NCI-H187 treated with DMSO at 0.1 percent for 48 hours (cell line): ENCODE measurements around the gene MICAL1.

Experiments
- DNase-seq: peaks from one replicate; lab custom pipeline; 2025; lab: John Stamatoyannopoulos, UW

MICAL1 gene

DNA sequence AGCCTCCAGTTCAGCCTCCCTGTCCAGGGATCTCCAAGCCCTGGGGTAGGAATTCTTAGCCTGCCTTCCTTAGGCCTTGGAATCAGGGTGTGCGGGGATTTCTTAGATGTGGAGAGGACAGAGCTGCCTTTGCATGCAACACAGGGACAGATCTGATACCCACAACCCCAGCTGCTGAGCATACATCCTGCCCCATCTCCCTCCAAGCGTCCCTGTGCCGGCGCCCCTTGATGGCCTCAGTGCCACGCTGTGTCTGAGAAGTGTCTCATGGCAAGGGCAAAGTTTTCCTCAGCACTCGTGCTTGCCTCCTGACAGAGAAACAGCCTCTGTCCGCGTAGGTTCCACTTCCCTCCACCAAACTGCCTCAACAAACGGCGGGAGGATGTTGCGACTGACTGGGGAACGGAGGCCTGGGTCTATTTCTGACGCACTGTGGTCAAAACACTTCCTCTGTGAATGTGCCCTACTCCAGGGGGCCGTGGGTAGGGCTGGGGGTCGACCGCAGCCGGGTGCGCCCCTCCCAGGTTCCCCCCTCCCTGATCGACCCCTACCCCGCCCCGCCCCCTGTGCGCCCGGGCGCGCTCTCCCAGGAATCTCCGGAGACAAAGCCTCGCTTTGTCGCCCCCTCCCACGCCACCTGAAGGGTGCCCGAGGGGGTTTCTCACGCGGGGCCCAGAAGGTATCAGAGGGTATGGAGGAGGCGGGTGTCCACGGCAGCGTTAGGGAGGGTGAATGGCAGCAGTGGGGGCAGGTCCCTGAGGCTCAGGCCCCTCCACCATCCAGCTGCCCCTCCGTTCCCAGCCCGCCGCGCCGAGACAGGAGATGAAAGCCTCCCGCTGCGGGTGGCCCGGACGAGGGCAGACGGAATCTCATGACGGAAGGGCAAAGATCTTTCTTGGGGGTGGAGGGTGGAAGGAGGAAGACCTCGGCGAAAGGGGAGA, 806 bp downstream of the MICAL1 start:
- DNase-seq: no peak

DNA sequence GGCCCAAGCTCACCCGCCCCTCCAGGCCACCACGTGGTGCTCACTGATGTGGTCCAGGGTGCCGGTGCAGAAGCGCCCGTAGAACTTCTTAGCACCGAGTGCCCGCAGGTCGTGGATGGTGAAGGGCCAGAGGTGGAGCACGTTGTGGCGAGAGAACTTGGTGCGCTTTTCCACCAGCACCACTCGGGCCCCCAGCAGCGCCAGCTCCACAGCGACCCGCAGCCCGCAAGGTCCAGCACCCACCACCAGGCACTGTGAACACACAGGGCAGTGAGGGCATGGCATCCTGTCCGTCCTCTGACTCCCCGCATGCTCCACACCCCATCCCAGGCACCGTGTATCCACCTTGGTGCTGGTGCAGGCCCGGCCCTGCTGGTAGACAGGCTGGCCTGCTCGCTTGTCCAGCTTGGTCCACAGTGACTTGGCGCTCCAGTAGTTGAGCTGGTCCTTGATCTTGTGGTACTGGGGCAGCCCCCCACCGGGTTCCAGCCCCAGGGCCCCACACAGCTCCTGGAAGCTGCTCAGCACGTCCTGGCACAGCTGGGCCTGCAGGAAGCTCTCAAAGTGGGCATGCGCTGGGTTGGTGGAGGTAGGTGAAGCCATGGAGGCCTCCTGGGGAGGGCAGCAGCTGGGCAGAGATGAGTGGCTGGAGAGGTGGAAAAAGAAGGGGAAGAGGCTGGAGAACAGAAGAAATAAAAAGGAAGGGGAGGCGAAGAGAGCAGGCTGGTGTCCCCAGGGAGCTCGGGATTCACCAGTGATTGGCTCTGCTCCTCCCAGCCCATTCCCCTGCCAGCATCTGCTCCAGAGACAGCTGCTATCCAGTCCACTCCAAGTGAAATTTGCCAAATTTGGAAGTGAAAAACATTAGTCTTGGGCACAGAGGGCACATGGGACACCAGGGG, 1.7 kb downstream of the MICAL1 start:
- peak; percentile 93 for DNase-seq

DNA sequence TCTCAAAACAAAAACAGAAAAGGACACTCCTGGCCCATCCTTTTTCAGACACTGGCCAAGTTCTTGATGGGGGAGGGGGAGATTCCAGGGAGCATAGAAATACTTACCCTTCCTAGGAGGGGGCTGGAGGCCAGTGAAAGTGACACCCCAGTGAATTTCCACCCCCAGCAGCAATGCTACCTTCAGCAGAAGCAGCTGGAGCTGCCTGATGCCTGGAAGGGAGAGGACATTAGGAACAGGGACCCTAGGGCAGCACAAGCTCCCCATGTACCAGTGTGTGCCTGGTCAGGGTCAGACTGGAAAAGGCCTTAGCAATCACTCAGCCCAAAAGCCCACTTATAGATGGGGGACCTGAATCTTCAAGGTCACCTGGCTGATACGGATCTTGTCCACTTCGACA, 2.4 kb downstream of the MICAL1 start:
- no peak for DNase-seq

DNA sequence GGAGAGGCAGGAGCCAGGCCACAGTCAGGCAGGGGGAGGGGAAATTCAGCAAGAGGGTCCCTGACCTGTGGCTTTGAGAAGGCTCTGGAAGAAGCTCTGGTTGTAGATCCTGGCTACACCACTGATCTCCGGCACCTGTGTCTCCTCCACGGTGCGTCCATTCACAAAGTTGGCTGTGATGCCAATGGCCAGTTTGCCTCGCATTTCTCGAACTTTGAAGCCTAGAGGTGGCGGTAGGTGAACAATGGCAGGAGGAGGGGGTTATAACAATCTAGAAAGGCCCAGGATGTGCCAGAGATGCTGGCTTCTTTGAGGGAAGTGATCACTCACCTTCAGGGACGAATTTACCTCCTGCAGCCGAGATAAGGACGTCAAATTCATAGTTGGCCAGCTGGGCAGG, 3.4 kb downstream of the MICAL1 start:
- no peak for DNase-seq

DNA sequence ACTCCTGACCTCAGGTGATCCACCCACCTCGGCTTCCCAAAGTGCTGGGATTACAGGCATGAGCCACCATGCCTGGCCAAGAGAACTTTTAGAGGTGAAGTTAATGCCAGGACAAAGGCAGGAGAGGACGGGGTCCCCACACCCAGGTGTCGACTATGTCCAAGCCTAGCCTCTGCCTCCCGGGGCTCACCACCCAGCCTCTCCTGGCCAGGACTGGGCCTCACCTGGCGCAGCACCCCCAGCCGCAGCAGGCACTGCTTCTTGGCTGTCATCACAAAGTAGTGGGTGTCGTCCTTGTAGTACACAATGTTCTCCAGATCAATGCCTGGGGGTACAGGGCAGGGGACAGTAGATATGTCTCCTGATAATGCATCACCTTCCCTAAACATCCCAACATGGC, 4.2 kb downstream of the MICAL1 start:
- DNase-seq: no peak

DNA sequence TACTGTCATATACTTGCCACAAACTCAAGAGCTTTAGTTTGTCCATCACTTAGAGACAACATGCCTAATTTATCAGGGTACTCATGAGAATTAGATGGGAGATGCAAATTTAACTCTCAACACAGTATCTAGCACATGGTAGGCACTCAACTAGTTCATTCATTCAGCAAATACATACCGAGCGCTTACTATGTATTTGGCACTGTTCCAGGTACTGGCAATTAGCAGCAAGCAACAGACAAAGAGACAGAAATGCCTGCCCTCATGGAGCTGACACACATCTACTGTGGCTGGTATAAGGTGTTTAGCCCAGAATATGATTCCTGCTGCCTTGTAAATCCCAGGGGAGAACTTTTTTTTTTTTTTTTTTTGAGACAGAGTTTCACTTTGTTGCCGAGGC, 4.8 kb downstream of the MICAL1 start:
- no peak for DNase-seq

DNA sequence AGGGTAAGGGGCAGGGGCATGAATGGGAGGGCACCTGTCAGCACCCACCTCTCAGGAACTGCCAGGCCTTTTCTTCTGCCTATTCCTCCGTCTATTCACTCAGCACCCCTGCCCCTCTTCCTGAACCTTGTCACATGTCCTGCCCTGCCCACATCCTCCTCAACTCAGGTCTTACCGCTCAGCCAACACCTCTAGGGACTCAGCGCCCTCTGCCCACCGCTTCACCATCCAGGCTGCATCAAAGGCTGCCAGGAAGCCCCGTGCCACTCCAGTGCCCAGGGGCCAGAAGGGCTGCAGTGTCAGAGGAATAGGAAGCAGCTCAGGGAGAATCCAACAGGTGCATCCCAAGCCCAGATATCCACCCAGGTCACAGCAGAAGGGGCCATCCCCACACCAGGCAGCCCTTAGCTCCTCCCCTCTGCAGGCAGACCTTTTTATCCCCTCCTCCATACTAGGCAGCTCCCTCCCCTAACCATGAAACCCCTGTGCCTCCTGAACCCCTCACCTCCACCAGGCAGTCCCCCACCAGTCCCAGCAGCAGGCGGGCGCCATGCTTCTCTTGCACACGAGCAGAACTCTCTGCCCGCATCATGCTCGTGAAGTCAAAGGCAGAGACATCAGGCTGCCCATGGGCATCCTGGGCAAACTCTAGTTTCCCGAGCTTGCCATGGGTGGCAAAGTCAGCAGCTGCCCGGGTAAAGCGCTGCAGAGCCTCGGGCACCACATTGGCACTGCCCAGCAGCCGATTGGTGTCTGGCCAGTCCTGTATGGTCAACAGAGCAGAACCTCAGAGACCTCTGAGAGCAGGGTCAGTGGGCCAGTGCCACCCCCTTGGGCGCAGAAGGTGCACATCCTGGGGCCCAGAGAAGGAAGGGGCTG, 5.5 kb downstream of the MICAL1 start:
- no peak for DNase-seq

DNA sequence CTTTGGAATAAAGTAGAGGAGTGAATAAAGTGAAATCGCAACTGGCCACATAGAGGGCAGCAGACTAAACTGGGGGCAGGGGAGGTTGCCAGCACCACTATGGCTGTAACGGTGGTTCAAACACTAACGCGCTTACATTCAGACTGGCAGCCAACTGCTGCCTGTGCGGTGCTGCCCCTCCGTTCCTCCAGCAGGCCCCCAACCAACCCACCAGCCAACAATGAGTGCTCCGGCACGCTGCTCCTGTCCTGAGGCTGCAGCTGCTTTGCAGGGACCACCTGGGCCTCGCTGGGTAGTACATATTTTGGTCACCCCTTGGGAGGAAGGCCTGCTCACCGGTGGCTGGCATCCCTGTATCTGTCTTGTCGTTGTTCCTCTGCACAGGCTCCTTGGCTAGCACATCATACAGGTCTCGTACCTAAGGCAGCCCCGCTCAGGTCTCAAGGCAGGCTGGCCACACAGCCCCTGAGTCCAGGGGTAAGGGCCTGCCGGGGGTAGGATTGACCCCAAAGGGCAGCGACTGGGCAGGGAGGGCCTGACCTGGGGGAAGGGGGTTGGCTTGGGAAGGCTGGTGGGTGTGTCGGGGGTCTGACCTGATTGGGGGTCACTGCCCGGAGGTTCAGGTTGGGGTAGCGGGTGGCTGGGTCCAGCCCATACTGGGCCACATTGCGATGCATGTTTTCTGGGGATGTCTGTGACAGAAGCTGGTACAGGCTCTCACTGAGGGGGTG, 6.3 kb downstream of the MICAL1 start:
- DNase-seq: no peak

DNA sequence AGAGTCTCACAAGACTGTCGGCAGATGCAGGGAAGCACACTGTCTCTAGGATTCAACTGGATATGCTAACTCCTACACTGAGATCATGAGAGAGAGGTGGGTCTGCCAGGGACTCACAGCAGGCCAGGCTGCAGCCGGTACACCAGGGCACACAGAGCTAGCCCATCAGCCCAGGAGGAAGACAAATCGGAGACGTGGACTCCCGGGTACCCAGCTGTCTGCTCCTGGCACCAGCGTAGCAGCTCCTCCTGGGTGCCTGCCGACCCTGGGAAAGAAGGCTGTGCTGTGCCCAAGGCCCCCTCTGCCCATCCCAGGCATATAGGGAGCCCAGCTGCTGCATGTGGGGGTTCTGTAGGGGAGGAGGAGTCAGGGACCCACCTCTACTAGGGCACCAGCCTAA, 7.0 kb downstream of the MICAL1 start:
- DNase-seq: no peak

DNA sequence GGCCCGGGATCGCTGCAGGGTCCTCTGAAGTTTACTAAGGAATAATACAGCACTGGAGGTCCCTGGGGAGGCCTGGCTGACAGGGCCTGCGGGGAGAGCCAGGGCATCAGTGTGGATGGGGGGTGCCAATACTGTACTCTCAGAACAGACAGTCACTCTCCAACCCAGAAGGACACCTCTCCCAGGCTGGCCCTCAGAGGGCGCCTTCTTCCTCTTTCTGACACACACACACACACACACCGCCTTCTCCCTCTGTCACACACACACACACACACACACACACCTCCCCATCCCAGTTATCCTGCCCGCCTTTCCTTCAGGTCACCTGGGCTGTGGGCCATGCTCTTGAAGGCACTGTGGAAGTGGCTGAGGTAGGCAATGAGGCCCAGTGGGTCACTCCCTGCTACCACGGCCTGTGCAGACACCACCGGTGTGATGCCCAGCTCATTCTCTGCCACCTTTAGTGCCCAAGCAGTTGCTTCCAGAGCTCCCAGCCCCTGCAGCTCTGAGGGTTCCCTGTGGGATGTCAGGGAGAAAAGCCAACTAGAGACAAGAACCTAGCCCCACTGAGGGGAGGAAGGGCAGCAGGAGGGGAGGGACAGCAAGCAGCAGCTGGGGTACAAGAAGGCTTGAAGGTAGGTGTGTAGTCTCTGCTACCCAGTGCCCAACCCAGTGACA, 7.6 kb downstream of the MICAL1 start:
- DNase-seq: no peak

DNA sequence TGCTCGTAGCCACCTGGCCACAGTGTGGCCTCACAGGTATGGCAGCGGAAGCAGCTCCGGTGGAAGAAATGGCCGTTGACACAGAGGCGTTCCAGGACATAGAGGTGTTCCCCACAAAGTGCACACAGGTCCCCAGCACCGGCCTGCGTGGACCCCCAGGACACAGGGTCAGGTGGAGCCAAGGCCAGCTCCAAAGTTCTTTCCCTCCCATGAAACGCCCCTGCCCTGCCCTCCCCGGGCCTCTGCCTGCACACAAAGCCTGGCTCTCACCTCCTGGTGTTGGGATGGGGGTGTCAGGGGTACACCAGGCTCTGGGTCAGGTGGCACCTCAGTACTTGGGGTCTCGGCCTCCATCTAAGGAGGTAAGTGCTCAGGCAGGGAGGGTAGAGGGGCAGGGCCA, 8.5 kb downstream of the MICAL1 start:
- DNase-seq: no peak

DNA sequence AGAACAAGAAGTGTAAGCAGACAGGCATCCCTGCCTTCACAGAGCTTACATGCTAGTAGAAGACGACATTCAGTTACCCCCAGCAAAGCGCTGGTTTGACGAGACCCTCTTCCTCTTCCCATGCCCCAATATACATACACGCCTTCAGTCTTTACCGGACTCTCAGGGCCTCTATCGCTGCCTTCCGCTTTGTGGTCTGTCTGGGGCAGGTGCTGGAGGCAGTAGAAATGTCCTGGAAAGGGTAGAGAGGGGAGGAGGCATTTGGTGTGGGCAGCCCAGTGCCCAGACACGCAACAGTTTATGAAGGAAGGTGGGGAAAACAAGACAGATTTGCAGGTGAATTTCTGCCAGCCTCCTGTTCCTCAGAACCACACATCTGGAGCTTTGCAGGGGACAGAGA, 9.0 kb downstream of the MICAL1 start:
- no peak for DNase-seq

DNA sequence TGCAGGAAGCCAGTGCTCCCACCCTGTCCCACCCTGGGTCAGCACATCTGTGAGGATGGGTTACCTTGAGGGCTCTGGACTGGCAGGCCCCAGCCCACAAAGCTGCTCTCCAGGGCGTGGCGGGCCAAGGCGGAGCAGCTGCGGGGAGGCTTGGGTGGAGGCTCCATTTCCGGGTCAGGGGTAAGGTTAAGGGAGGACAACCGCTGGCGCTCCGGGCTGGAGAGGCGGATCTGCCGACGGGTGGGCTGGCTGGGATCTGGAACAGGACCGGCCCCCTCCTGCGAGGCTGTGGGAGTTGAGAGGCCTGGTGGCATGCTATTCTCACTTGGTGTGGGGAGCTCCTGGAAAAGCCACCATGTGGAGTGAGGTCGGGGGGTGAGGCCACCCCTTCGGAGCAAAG, 9.5 kb downstream of the MICAL1 start:
- DNase-seq: no peak

DNA sequence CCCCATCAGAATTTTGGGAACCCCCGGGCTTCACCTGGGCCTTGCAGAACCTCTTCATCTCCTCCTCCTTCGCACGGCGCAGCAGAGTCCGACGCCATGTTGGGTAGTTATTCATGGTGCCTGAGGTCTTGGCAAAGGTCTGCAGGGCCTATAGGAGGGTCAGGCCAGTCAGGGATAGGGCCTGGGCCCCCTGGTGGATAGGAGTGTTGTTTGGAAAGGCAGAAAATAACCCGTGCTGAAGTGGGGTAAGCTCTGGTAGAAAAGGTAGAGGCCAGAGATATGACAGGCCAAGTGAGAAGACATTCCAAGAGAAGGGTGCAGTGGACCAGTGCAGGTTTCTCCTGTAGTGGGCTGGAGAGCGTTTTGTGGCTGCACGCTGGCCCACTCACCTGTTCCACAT, 10.2 kb downstream of the MICAL1 start:
- no peak for DNase-seq

DNA sequence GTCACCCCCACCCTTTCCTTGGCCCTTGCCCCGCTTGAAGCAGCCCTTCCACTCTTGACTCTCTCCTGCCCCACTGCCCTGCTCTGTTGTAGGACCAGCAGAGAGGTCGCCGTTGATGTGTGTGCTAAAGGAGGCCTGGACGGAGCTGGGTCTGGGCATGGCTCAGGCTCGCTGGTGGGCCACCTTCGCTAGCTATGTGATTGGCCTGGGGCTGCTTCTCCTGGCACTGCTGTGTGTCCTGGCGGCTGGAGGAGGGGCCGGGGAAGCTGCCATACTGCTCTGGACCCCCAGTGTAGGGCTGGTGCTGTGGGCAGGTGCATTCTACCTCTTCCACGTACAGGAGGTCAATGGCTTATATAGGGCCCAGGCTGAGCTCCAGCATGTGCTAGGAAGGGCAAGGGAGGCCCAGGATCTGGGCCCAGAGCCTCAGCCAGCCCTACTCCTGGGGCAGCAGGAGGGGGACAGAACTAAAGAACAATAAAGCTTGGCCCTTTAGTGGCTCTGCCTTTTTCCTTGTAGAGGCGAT, 12.1 kb downstream of the MICAL1 start:
- DNase-seq: no peak

DNA sequence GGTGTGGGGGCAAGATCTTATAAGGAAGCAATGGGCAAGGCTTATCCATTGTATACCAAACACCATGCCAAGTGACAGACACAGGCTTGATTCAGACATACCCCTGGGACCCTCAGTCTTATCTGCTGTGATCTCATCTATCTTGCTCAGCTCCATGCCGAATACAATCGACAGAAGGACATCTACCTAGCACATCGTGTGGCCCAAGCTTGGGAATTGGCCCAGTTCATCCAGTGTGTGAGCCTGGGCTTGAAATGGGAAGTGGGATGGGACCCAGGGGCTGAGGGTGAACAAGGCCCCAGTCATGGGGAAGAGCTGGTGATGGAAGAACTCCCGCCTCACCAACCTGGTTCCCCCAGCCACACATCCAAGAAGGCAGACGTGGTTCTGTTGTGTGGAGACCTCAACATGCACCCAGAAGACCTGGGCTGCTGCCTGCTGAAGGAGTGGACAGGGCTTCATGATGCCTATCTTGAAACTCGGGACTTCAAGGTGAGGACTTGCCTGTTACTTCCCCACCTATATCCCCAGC, 13.1 kb downstream of the MICAL1 start:
- no peak for DNase-seq

DNA sequence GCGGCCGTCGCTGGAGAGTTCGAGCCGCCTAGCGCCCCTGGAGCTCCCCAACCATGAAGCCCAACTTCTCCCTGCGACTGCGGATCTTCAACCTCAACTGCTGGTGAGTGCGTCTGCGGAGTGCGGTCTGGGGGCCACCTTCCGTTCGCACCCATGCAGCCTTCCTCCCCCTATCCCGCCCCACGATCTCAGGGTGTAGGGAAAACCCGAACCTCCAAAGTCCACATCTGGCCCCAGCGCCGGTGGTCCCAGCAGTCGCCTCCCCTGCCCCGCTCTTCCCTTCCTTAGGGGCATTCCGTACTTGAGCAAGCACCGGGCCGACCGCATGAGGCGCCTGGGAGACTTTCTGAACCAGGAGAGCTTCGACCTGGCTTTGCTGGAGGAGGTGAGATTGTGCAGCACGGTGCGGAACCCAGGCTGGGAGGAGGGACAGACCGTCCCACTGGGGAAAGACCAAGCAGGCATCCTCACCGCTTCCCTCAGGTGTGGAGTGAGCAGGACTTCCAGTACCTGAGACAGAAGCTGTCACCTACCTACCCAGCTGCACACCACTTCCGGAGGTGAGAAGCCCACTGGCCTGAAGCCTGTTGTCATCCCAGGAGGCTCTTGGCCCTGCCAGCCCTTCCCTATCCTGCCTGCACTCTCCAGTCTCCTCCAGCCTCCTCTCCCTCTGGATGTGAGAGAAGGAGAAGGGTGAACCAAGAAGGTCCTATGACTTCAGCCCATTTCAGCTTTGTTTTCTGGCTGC, 14.3 kb downstream of the MICAL1 start:
- no peak for DNase-seq

DNA sequence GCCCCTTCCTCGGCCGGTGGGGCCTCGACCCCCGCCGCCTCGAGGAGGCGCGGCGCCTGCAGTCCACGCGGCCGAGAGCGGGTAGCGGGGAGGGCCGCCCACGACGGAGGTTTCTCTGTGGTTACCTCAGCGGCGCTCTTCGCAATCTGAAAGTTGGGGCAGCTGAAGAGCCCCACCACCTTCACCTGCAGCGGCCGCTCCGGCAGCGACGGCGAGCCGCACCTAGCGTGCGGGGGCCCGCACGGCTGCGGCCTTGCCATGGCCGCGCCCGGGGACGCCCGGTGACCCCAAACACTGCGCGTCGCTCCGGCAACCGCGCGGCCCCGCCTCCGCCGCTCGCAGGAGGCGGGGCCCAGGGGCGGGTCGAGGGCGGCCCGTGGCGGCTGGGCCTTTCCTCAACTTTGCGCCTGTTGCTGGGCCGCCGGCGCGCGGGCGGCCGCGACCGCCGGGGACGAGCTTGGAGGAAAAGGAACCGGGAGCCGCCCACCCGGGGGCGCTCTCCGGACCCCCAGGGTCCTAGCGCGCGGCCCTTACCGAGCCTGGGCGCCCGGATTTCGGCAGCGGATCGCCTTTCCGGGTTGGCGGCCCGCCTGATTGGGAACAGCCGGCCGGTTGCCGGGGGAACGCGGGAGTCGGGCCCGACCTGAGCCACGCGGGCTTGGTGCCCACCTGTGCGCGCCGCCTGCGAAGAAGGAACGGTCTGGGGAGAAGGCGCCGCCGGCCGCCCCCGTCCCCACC, 15.1 kb downstream of the MICAL1 start, which contains the start of the genes PPIL6 and SMPD2:
TSS of gene PPIL6 (minus strand) at position 298 of the 738 bp plus-strand sequence. CDS start at position 260, 38 bp downstream.
TSS of gene SMPD2 (plus strand) at position 394 of the 738 bp plus-strand sequence. CDS start 398 bp downstream, outside the sequence.
- no peak for DNase-seq
